Hypothalamus (tissue), 51 donors: ENCODE data around the gene PCAT6.
"Not testable (repeated sequence)": the region's sequence is repeated elsewhere in the genome, so short reads cannot be mapped to it uniquely, and the experiment has no call there.

Experiments used
- DNase-seq, 51 donors: peaks; one replicate each; lab custom pipeline; 2025; lab: John Stamatoyannopoulos, UW

Gene PCAT6

DNA sequence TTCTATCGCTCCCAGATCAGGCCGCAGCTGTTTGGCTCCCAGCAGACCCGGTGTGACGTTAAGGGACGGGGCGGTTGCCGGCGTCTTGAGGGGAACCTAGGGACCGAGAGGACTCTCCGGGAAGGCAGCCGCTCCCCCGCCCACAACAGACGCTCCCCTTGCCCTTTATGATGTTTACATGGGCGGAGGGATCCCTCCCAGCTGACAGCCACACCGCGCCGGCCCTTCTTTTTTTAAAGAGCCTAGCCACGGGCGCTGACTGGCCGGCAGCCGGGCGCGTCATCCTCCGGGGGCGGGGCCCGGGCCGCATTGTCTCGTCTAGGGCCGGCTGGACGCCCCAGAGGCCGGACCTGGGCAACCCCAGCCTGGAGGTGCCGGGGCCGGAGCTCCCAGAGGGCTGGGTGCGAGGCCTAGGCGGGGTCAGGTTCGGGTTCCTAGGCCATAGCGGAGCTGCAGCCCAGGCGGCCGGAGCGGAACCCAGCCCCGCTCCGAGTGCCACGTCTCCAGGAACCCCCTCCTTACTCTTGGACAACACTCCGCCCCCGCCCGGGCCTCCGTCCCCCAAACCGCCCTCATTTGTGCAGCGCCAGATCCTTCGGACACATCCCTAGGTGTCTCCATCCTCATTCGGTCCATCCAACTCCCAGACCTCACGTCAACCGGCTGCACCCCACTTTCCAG, at the start of gene PCAT6:
PCAT6 (plus strand) TSS at position 340 of the 681 bp plus-strand sequence.
- peak; percentile 52 to 97 (median 91) for DNase-seq

DNA sequence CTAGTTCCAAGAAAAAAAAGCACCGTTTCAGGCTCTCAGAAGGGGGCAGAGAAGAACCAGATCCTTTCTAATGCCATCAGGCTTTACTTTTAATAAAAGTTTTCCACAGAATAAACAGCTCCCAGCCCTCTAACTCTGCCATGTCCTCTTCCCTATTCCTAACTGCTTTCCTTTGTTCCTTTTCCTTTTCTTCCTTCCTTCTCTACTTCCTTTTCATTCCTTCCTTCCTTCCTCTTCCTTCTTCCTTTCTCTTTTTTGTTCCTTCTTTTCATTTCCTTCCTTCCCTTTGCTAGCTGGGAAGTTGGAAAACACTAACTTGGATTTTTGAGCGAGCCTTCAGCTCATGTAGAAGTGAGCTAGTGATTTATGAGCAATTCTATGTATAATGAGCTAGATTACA, 48.7 kb upstream of the PCAT6 start:
- no peak for DNase-seq

- DNase-seq, result no peak
Measured at GRCh38 chr1:202765721-202766120, 45.0 kb upstream of the PCAT6 start.

GRCh38 chr1:202770135-202770534, 40.6 kb upstream of the PCAT6 start:
- DNase-seq, result no peak

DNA sequence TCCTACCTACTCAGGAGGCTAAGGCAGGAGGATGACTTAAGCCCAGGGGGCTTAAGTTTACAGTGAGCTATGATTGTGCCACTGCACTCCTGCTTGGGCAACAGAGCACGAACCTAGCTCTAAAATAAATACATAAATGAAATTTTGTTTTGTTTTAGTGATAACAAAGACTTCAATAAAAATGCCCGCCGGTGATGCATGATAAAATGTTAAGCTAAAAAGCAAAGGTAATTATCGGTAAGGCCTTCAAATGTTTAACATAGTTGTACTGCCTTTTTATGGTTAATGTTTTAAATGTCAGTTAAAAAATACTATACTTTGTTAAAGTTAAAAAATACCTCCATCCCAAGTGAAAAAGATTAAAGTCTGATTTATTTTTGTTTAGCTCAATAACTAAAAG, 29.6 kb upstream of the PCAT6 start:
- DNase-seq, result no peak

DNA sequence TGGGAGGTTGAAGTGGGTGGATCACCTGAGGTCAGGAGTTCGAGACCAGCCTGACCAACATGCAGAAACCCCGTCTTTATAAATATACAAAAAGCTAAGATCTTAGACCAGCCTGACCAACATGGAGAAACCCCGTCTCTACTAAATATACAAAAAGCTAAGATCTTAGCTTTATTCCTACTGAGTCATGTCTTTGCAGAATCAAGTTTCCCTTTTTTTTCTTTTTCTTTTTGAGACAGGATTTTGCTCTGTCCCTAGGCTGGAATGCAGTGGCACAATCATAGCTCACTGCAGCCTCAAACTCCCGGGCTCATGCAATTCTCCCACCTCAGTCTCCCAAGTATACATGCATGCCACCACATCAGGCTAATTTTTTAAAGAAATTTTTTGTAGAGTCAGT, 23.9 kb upstream of the PCAT6 start:
- no peak for DNase-seq

GRCh38 chr1:202788800-202789199, 22.0 kb upstream of the PCAT6 start:
- DNase-seq, result no peak

GRCh38 chr1:202791077-202791747, 19.5 kb upstream of the PCAT6 start:
- DNase-seq, result no peak

DNA sequence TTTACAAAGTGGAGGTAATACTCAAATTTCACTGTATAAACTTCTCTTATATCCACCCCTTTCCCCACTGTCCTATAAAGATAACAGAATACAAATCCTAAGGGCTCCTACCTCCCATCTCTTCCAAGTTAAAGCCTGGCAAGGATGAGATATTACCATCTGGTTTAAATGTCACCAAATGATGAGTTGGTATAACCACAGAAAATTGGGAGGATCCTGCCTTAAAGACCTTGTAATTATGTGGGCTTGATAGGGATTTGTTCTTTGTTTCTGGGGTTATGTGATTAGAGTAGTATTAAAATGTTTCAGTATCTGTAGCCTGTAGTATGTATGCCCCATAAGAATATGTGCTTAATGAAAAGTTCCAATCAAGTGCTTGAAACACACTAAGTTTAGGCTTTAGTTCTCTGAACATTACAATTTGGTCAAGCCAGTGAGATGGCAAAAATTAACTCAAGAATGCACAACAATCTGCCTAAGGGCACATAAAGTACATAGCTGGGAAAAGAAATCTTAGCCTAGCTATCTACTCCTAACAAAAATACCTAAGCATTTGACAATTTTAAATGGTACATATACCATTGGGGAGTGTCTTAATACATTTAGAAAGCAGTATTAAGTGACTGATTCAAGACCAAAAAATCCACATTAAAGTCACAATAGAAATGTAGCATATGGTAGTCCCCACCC, 16.6 kb upstream of the PCAT6 start:
- DNase-seq, result no peak

GRCh38 chr1:202794931-202795330, 15.8 kb upstream of the PCAT6 start:
- not testable (repeated sequence) for DNase-seq

- no peak for DNase-seq
Measured at GRCh38 chr1:202796670-202797069, 14.1 kb upstream of the PCAT6 start.

DNA sequence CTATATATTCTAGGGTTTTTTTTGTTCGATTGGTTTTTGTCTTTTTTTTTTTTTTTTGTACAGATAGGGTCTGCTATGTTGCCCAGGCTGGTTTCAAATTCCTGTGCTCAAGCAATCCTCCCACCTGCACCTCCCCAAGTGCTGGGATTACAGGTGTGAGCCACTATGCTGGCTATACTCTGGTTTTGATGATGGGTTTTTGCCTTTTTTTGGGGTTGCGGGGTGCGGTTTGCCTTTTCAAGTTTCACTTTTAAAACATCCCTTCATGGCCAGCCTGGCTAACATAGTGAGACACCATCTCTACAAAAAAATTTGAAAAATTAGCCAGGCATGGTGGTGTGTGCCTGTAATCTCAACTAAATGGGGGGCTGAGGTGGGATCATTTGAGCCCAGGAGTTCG, 12.5 kb upstream of the PCAT6 start:
- DNase-seq, result no peak

DNA sequence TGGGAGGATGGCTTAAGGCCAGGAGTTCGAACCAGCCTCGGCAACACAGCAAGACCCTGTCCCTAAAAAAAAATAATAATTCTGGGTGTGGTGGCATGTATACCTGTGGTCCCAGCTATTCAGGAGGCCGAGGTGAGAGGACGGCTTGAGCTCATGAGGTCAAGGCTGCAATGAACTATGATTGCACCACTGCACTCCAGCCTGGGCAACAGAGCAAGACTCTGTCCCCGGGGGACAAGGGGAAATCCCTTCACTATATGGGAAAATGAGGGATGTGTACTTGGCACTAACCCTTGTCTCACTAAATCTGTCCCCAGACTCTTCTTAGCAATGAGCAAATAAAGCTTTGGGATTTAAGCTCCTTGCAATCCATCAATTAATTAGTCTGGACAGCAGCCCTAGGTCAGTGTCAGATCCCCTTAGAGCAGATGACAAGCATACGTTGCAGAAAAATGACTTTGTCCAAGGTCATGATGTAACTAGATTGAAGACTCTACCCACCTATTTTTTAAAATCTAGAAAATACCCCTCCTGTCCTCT, 11.9 kb upstream of the PCAT6 start:
- no peak for DNase-seq

GRCh38 chr1:202800742-202801141, 10.0 kb upstream of the PCAT6 start:
- DNase-seq, result no peak

DNA sequence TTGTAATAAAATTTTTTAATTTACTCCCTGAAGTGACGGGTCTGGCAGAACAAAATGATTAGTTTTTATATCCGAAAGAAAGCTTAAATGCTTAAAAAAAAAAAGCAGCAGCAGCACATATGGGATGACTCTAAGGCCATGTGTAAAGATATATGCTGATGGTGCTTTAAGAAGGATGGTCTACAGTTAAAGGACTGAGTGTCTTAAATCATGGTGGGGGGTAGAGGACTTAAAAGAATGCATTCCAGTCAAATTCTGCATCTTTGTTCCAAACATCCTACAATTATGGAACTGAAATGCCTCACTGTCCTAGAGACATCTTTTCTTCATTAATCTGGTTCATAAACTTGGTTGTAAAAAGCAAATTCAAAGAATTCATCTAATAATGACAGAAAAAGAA, 9.6 kb upstream of the PCAT6 start:
- DNase-seq, result no peak

- no peak for DNase-seq
Measured at GRCh38 chr1:202802034-202802433, 8.7 kb upstream of the PCAT6 start.

DNA sequence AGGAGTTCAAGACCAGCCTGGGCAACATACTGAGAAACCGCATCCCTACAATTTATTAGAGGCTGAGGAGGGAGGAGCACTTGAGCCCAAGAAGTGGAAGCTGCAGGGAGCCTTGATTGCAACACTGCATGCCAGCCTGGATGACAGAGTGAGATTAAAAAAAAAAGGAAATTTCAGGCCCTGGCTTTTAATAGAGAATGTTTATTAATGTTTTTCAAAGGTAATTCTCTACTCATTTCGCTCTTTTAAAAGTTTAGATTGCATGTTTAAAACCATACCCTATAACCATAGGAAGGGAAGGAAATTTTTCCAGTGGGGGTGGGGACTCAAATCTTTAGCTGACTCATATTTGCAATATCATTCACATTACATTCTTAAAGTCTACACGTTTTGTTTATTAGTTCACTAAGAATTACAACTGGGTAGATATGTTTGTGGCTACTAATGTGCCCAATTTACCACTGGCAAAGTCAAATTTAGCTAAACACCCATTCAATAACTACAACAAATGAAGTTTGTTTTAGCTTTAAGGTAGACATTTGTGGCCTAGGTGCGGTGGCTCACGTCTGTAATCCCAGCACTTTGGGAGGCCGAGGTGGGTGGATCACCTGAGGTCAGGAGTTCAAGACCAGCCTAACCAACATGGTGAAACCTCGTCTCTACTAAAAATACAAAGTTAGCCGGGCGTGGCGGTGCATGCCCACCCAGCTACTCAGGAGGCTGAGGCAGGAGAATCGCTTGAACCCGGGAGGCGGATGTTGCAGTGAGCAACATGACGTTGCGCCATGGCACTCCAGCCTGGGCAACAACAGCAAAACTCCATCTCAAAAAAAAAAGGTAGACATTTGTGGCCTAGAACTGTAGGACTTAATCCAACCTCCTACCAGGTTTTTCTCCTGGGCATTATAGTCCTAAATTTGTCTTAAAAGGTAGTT, 7.5 kb upstream of the PCAT6 start:
- no peak for DNase-seq

- no peak for DNase-seq
Measured at GRCh38 chr1:202804126-202804525, 6.6 kb upstream of the PCAT6 start.

DNA sequence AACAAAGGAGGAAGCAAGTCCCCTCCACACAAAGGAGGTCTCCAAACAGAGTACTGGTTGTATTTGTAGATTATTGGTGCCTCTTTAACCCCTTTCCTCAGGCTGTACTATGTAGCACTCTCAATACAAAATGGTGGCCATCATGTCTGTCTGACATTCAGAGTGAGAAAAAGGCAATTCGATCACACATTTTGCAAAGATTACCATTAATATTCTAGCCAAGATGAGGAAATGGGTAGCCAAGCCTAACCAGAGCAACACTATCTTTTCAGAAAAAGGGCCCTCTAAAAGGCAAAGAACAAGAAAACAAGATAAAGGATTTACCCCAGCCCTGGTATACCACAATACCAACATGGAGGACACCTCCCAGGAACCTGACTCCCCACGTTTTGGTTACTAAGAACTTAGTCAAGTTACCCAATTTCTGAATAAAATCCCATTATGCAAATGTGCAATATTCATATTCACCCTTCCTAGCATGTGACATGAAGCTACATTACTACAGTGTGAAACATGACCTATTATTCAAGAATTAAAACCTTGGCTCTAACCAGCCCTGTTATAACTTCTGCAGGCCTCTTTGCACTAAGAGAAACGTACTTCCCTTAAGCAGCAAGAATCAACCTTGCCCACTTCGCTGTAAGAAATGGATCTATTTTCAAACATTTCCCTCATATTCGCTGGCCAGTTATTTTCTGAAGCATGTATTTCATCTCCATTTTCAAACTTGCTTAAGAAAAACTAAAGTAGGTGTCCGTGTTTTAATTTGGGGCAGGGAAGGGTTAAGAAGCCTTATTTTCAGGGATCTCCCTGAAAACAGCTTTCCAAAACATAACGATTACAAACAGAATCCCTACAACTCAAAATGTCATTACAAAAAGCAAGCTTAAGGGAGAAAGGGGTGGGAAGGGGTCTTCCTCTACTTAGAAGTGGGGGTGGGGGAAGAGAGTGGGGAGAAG, 4.6 kb upstream of the PCAT6 start:
- peak in 1 of 51 donors; percentile 46 for DNase-seq
